Measurements from ENCODE around the gene TMEM170B. TPM values are rescaled to one million over a fixed set of nuclear protein-coding genes. Genes with fewer than 3 reads are reported as not detected.

TMEM170B gene
- total RNA-seq, 1 donor from 2014 or later = 6.3 TPM

DNA sequence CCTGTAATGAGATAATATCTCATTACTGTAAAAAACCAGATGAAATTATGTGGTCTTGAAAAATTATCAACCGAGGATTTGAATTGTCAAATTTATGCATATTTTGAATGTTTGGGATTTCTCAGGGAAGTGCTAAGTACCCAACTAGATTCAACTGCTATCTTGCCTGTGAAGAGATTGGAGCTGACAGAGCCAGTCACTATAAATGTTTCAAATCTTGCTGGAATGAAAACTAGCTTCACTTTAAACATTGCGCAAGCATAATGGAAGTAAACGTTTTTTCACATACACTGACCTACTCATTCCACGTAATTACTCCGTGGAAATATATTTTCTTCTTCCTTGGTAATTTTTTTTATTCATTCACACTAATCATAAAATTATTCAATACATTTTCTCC is 46.7 kb downstream of the TMEM170B start:
- Histone ChIP-seq H3K4me3 (ENCODE audit: low read length in 3 of 3) (no peak overlapping the region), H3K4me1 (ENCODE audit: control insufficient read depth in 3 of 3, insufficient read depth in 3 of 3, low read length in 3 of 3) (peaks cover 4 to 7% (median 7%) of the 10 kb centered on the region in 3 donors), H3K27me3 (ENCODE audit: control insufficient read depth in 3 of 3, insufficient read depth in 3 of 3, low read length in 3 of 3) (no peaks in the 10 kb centered on the region), H3K36me3 (ENCODE audit: control insufficient read depth in 3 of 3, insufficient read depth in 3 of 3, low read length in 3 of 3) (no peaks in the 10 kb centered on the region), H3K9ac (ENCODE audit: low read depth in 1 of 3, low read length in 3 of 3) (no peak overlapping the region), H3K27ac (ENCODE audit: low read depth, low read length) (no peak overlapping the region), H3K9me3 (ENCODE audit: control insufficient read depth in 3 of 3, low read length in 3 of 3) (no peaks in the 10 kb centered on the region)

DNA sequence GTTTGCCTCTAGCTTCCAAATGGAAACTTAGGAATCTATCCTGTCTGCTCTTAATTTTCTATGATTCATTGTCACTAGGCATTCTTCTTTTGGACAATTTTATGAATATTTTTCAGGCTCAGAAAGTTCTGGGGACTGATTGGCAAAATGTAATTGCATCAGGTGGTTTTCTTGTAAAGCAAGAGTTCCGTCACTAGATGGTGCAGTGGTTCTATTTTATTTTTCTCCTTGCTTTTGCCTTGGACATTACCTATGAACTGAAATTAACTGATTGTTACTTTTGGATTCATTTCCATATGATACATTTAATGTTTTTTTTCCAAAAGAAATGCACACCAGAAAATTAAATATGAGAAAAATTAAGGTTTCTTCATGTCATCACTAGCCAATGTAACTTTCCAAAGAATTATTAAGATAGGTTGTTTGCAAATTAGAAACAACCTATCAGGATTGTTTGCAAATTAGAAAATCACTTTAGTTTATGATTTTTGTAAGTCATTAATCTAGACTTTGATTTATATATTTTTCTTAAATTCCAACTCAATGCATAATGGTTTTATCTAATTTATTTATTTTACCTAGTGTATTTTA is 48.0 kb downstream of the TMEM170B start:
- Histone ChIP-seq H3K36me3 (ENCODE audit: control insufficient read depth in 3 of 3, insufficient read depth in 3 of 3, low read length in 3 of 3) (no peaks in the 10 kb centered on the region), H3K9ac (ENCODE audit: low read depth in 1 of 3, low read length in 3 of 3) (no peak overlapping the region), H3K27me3 (ENCODE audit: control insufficient read depth in 3 of 3, insufficient read depth in 3 of 3, low read length in 3 of 3) (no peaks in the 10 kb centered on the region), H3K4me3 (ENCODE audit: low read length in 3 of 3) (no peak overlapping the region), H3K4me1 (ENCODE audit: control insufficient read depth in 3 of 3, insufficient read depth in 3 of 3, low read length in 3 of 3) (peaks cover 4 to 7% (median 7%) of the 10 kb centered on the region in 3 donors), H3K9me3 (ENCODE audit: control insufficient read depth in 3 of 3, low read length in 3 of 3) (no peaks in the 10 kb centered on the region), H3K27ac (ENCODE audit: low read depth, low read length) (no peak overlapping the region)

- H3K27ac ChIP-seq (ENCODE audit: low read depth, low read length) = no peak overlapping the region
- no peaks in the 10 kb centered on the region for H3K9me3 ChIP-seq (ENCODE audit: control insufficient read depth in 3 of 3, low read length in 3 of 3)
- H3K4me3 ChIP-seq (ENCODE audit: low read length in 3 of 3) = no peak overlapping the region
- H3K4me1 ChIP-seq (ENCODE audit: control insufficient read depth in 3 of 3, insufficient read depth in 3 of 3, low read length in 3 of 3) = peaks cover 4 to 7% (median 7%) of the 10 kb centered on the region in 3 donors
- H3K9ac ChIP-seq (ENCODE audit: low read depth in 1 of 3, low read length in 3 of 3) = no peak overlapping the region
- no peaks in the 10 kb centered on the region for H3K27me3 ChIP-seq (ENCODE audit: control insufficient read depth in 3 of 3, insufficient read depth in 3 of 3, low read length in 3 of 3)
- no peaks in the 10 kb centered on the region for H3K36me3 ChIP-seq (ENCODE audit: control insufficient read depth in 3 of 3, insufficient read depth in 3 of 3, low read length in 3 of 3)
Observed at GRCh38 chr6:11586117-11586516, 48.6 kb downstream of the TMEM170B start.

DNA sequence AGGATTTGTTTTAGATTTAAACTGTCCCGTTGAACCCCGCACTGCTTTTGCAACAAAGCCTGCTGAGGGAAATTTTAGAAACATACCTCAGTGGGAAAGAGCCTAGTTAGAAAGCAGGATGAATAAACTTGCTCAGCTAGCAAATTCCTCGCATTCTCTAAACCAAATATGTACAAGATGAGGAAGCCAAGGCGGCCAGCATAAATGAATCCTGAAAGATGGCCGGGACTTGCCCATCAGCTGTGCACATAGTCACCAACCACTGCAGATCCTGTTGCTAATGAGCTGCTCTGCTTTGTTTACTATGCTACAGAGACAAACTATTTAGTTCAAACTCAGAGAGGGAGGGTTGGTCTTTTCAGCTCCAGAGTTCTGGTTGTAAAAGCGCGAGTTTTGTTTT is 49.0 kb downstream of the TMEM170B start:
- Histone ChIP-seq H3K27me3 (ENCODE audit: control insufficient read depth in 3 of 3, insufficient read depth in 3 of 3, low read length in 3 of 3) (no peaks in the 10 kb centered on the region), H3K9me3 (ENCODE audit: control insufficient read depth in 3 of 3, low read length in 3 of 3) (no peaks in the 10 kb centered on the region), H3K36me3 (ENCODE audit: control insufficient read depth in 3 of 3, insufficient read depth in 3 of 3, low read length in 3 of 3) (no peaks in the 10 kb centered on the region), H3K4me1 (ENCODE audit: control insufficient read depth in 3 of 3, insufficient read depth in 3 of 3, low read length in 3 of 3) (peaks cover 4 to 7% (median 7%) of the 10 kb centered on the region in 3 donors), H3K27ac (ENCODE audit: low read depth, low read length) (peak overlapping the region; percentile 21), H3K9ac (ENCODE audit: low read depth in 1 of 3, low read length in 3 of 3) (no peak overlapping the region), H3K4me3 (ENCODE audit: low read length in 3 of 3) (no peak overlapping the region)

DNA sequence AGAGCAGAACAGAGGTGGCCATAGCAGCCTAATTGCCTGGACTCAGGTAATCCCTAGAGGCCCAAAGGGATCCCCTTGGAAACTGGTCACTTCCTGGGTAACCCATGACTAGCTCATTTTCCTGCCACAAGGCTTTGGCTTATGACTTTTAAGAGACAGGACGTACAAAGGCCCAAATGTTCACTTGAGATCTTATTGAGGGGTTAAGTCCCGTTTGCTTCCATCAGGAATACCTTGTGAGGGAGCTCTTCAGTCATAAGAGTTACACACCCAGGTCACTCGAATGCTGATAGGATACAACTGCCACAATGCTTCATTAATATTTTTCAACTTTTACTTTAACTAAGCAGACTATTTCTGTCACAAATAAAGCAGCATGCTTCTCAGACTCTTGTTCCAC is 51.7 kb downstream of the TMEM170B start:
- Histone ChIP-seq H3K27ac (ENCODE audit: low read depth, low read length) (no peak overlapping the region), H3K36me3 (ENCODE audit: control insufficient read depth in 3 of 3, insufficient read depth in 3 of 3, low read length in 3 of 3) (no peaks in the 10 kb centered on the region), H3K27me3 (ENCODE audit: control insufficient read depth in 3 of 3, insufficient read depth in 3 of 3, low read length in 3 of 3) (no peaks in the 10 kb centered on the region), H3K9me3 (ENCODE audit: control insufficient read depth in 3 of 3, low read length in 3 of 3) (no peaks in the 10 kb centered on the region), H3K4me3 (ENCODE audit: low read length in 3 of 3) (no peak overlapping the region), H3K9ac (ENCODE audit: low read depth in 1 of 3, low read length in 3 of 3) (no peak overlapping the region), H3K4me1 (ENCODE audit: control insufficient read depth in 3 of 3, insufficient read depth in 3 of 3, low read length in 3 of 3) (peaks cover 7 to 11% (median 10%) of the 10 kb centered on the region in 3 donors)

GRCh38 chr6:11592294-11592906 is 54.9 kb downstream of the TMEM170B start:
- Histone ChIP-seq H3K36me3 (ENCODE audit: control insufficient read depth in 3 of 3, insufficient read depth in 3 of 3, low read length in 3 of 3) (no peaks in the 10 kb centered on the region), H3K4me1 (ENCODE audit: control insufficient read depth in 3 of 3, insufficient read depth in 3 of 3, low read length in 3 of 3) (peaks cover 0 to 7% (median 2%) of the 10 kb centered on the region in 3 donors), H3K9me3 (ENCODE audit: control insufficient read depth in 3 of 3, low read length in 3 of 3) (no peaks in the 10 kb centered on the region), H3K27ac (ENCODE audit: low read depth, low read length) (peak overlapping the region; percentile 36), H3K9ac (ENCODE audit: low read depth in 1 of 3, low read length in 3 of 3) (peak overlapping the region in 1 of 3 donors; percentile 36), H3K27me3 (ENCODE audit: control insufficient read depth in 3 of 3, insufficient read depth in 3 of 3, low read length in 3 of 3) (no peaks in the 10 kb centered on the region), H3K4me3 (ENCODE audit: low read length in 3 of 3) (no peak overlapping the region)

DNA sequence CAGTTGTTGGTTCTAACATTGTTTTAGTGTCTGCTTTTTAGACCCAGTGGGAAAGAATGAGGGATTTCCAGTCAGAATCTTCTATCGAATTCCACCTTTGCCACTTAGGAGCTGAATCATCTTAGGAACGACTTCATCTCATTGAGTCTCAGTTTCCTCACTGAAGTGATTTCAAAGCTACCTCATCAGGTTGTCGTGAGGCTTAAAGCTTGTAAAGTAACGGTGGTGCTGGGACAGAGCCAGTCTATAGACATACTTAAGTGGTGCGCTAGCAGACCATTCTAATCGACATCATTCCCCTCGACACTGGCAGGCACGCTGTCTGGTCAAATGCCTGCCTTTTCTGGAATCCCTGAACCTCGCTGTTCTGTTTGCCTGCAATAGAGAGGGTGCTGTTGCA is 55.5 kb downstream of the TMEM170B start:
- Histone ChIP-seq H3K4me1 (ENCODE audit: control insufficient read depth in 3 of 3, insufficient read depth in 3 of 3, low read length in 3 of 3) (peaks cover 0 to 7% (median 2%) of the 10 kb centered on the region in 3 donors), H3K4me3 (ENCODE audit: low read length in 3 of 3) (no peak overlapping the region), H3K9ac (ENCODE audit: low read depth in 1 of 3, low read length in 3 of 3) (no peak overlapping the region), H3K36me3 (ENCODE audit: control insufficient read depth in 3 of 3, insufficient read depth in 3 of 3, low read length in 3 of 3) (no peaks in the 10 kb centered on the region), H3K9me3 (ENCODE audit: control insufficient read depth in 3 of 3, low read length in 3 of 3) (no peaks in the 10 kb centered on the region), H3K27ac (ENCODE audit: low read depth, low read length) (no peak overlapping the region), H3K27me3 (ENCODE audit: control insufficient read depth in 3 of 3, insufficient read depth in 3 of 3, low read length in 3 of 3) (no peaks in the 10 kb centered on the region)

DNA sequence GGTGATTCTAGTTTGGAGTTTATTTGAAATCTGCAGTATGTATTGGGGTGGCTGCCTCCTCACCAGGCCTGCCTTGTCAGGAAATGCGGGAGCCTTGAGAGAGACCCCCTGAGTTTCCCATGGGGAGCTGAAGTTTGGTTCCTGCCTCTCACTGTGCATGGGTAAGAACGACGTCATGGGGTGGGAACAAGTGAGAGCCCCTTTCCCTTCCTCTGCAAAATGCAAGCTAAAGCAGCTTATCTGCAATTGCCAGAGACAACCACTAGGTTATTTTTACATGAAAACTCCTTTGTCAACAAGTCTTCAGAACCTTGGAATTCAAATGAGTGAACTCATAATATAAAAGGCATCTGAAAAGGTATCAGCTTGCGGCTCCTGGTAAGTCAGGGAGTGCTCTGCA is 58.4 kb downstream of the TMEM170B start:
- Histone ChIP-seq H3K4me1 (ENCODE audit: control insufficient read depth in 3 of 3, insufficient read depth in 3 of 3, low read length in 3 of 3) (peaks cover 0 to 7% (median 2%) of the 10 kb centered on the region in 3 donors), H3K27ac (ENCODE audit: low read depth, low read length) (no peak overlapping the region), H3K27me3 (ENCODE audit: control insufficient read depth in 3 of 3, insufficient read depth in 3 of 3, low read length in 3 of 3) (no peaks in the 10 kb centered on the region), H3K4me3 (ENCODE audit: low read length in 3 of 3) (no peak overlapping the region), H3K9ac (ENCODE audit: low read depth in 1 of 3, low read length in 3 of 3) (no peak overlapping the region), H3K36me3 (ENCODE audit: control insufficient read depth in 3 of 3, insufficient read depth in 3 of 3, low read length in 3 of 3) (no peaks in the 10 kb centered on the region), H3K9me3 (ENCODE audit: control insufficient read depth in 3 of 3, low read length in 3 of 3) (no peaks in the 10 kb centered on the region)

- Histone ChIP-seq H3K9me3 (ENCODE audit: control insufficient read depth in 3 of 3, low read length in 3 of 3) (no peaks in the 10 kb centered on the region), H3K36me3 (ENCODE audit: control insufficient read depth in 3 of 3, insufficient read depth in 3 of 3, low read length in 3 of 3) (no peaks in the 10 kb centered on the region), H3K4me1 (ENCODE audit: control insufficient read depth in 3 of 3, insufficient read depth in 3 of 3, low read length in 3 of 3) (peaks cover 0 to 7% (median 2%) of the 10 kb centered on the region in 3 donors), H3K27me3 (ENCODE audit: control insufficient read depth in 3 of 3, insufficient read depth in 3 of 3, low read length in 3 of 3) (no peaks in the 10 kb centered on the region), H3K4me3 (ENCODE audit: low read length in 3 of 3) (no peak overlapping the region), H3K27ac (ENCODE audit: low read depth, low read length) (no peak overlapping the region), H3K9ac (ENCODE audit: low read depth in 1 of 3, low read length in 3 of 3) (no peak overlapping the region)
Observed at GRCh38 chr6:11596640-11597237, 59.2 kb downstream of the TMEM170B start.

DNA sequence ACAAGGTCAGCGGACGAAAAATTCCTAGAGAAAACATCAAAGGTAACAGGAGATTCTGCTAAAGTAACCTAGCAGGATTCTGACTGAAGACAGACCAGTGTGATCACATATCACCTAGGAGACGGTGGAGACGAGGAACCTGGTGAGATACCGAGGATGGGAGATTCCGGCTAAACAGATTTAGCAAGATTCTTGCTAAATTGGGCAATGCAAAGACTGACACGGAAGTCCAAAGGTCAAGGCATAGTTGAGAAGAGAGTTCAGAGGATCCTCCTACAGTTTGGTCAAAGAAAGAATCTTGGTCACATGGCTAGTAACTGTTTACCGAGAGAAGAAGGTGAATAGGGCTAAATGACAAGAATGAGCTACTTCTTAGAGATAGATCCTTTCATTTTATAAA is 61.1 kb downstream of the TMEM170B start:
- Histone ChIP-seq H3K9ac (ENCODE audit: low read depth in 1 of 3, low read length in 3 of 3) (no peak overlapping the region), H3K27me3 (ENCODE audit: control insufficient read depth in 3 of 3, insufficient read depth in 3 of 3, low read length in 3 of 3) (no peaks in the 10 kb centered on the region), H3K4me3 (ENCODE audit: low read length in 3 of 3) (no peak overlapping the region), H3K27ac (ENCODE audit: low read depth, low read length) (no peak overlapping the region), H3K36me3 (ENCODE audit: control insufficient read depth in 3 of 3, insufficient read depth in 3 of 3, low read length in 3 of 3) (no peaks in the 10 kb centered on the region), H3K4me1 (ENCODE audit: control insufficient read depth in 3 of 3, insufficient read depth in 3 of 3, low read length in 3 of 3) (no peaks in the 10 kb centered on the region), H3K9me3 (ENCODE audit: control insufficient read depth in 3 of 3, low read length in 3 of 3) (no peaks in the 10 kb centered on the region)
